ENCODE measurements around the gene MAFG. TPM values are rescaled to one million over a fixed set of nuclear protein-coding genes. Genes with fewer than 3 reads are reported as not detected.

The MAFG gene
- total RNA-seq, 2 experiments from 2014 or later: 22.7 to 33.6 TPM

DNA sequence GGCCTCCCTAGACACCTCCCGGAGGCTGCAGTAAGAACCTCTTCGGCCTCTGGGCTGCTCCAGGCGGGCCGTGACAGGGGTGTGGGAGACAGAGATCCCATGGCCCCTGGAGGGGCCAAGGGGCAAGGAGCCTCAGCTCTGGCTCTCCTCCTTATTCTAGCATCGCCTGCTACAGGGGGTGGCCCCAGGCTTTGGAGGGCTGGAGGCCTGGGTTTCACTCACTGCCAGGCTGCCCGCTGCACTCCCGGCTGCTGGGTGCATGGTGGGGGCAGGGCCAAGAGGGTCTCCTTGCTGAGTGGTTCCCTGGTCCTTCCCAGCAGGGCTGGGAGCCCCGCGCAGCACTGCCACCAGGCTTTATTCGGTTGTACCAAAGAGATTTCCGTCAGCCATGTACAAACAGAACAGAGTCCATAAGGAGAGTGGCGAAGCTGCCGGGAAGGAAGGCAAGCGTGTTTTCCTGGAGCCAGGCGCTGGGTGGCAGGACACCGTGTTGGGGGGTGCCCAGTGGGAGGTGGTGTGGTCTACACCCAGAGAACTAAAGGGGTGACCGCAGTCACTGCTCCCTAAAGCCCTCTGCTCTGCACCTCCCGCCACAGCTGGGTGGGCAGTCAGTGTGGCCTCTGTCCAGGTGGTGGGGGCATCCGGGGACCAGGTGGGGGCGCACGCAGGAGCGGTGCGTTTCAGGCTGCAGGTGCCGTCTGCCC, 23.5 kb downstream of the MAFG start:
- no peak overlapping the region for H3K4me3 ChIP-seq (ENCODE audit: low read depth, low read length, poor library complexity, severe bottlenecking)
- peaks cover 48% of the 10 kb centered on the region; the same call in 1 of the 2 replicates for H3K36me3 ChIP-seq (ENCODE audit: insufficient read depth, low read length)
- no peaks in the 10 kb centered on the region for H3K4me1 ChIP-seq (ENCODE audit: insufficient read depth, low read length, poor library complexity, severe bottlenecking)
- no peaks in the 10 kb centered on the region; the same call in 1 of the 2 replicates for H4K20me1 ChIP-seq (ENCODE audit: insufficient read depth, low read length)
- no peak overlapping the region for H2AFZ ChIP-seq (ENCODE audit: low read length)
- ChIA-PET POLR2A (no interaction called here), CTCF (ENCODE audit: unreplicated experiment) (no interaction called here)
- H3K9me2 ChIP-seq (ENCODE audit: insufficient read depth, low read length): no peaks in the 10 kb centered on the region
- no peaks in the 10 kb centered on the region for H3K9me3 ChIP-seq (ENCODE audit: low read length)
- TF ChIP-seq EZH2phosphoT487 (IDR thresholded peaks at IDR 0.05; ENCODE audit: borderline replicate concordance, low read depth, low read length): no peak
- TF ChIP-seq, protein P1, sequence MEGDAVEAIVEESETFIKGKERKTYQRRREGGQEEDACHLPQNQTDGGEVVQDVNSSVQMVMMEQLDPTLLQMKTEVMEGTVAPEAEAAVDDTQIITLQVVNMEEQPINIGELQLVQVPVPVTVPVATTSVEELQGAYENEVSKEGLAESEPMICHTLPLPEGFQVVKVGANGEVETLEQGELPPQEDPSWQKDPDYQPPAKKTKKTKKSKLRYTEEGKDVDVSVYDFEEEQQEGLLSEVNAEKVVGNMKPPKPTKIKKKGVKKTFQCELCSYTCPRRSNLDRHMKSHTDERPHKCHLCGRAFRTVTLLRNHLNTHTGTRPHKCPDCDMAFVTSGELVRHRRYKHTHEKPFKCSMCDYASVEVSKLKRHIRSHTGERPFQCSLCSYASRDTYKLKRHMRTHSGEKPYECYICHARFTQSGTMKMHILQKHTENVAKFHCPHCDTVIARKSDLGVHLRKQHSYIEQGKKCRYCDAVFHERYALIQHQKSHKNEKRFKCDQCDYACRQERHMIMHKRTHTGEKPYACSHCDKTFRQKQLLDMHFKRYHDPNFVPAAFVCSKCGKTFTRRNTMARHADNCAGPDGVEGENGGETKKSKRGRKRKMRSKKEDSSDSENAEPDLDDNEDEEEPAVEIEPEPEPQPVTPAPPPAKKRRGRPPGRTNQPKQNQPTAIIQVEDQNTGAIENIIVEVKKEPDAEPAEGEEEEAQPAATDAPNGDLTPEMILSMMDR (conservative IDR thresholded peaks at IDR 0.05; ENCODE audit: low read length): no peak
- no peak for DNase-seq (ENCODE audit: low spot score)
- intact Hi-C loops (cut with micrococcal nuclease; ENCODE audit: unreplicated experiment): no loop called here
- H3K4me2 ChIP-seq (ENCODE audit: low read length): no peak overlapping the region
- no peak overlapping the region for H3K27ac ChIP-seq (ENCODE audit: low read depth, low read length, poor library complexity, severe bottlenecking)
- no peaks in the 10 kb centered on the region for H3K79me2 ChIP-seq (ENCODE audit: insufficient read depth, low read depth, low read length)
- BruUV-seq (replicated peaks): no TSS peak

DNA sequence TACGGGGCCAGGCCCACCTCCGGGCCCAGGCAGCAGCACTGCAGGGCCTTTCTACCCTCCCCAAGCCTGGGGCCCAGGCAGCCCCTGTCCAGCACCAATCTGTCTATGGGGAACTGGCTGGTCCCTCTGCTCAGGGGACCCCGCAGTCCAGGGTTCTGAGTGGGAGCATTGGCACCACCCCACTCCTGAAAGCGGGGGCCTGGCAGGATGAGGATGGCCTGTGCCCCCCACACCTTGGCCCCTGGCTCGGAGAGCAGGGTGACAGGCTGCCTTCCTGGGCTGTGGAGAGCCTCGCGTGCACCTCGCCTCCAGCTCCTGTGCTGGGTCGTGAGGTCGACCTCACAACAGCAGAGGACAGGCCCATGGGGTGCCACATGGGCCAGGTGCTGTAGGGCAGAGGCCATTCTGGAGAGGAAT, 24.1 kb downstream of the MAFG start:
- H4K20me1 ChIP-seq (ENCODE audit: insufficient read depth, low read length): no peaks in the 10 kb centered on the region; the same call in 1 of the 2 replicates
- no peaks in the 10 kb centered on the region for H3K79me2 ChIP-seq (ENCODE audit: insufficient read depth, low read depth, low read length)
- no peak overlapping the region for H3K4me3 ChIP-seq (ENCODE audit: low read depth, low read length, poor library complexity, severe bottlenecking)
- peaks cover 48% of the 10 kb centered on the region; the same call in 1 of the 2 replicates for H3K36me3 ChIP-seq (ENCODE audit: insufficient read depth, low read length)
- no peak for DNase-seq (ENCODE audit: low spot score)
- no peaks in the 10 kb centered on the region for H3K9me3 ChIP-seq (ENCODE audit: low read length)
- intact Hi-C loops (cut with micrococcal nuclease; ENCODE audit: unreplicated experiment): no loop called here
- ChIA-PET POLR2A (no interaction called here), CTCF (ENCODE audit: unreplicated experiment) (no interaction called here)
- TF ChIP-seq EZH2phosphoT487 (IDR thresholded peaks at IDR 0.05; ENCODE audit: borderline replicate concordance, low read depth, low read length): no peak
- TF ChIP-seq, protein P1 (conservative IDR thresholded peaks at IDR 0.05; ENCODE audit: low read length): no peak
- no peaks in the 10 kb centered on the region for H3K9me2 ChIP-seq (ENCODE audit: insufficient read depth, low read length)
- H3K27ac ChIP-seq (ENCODE audit: low read depth, low read length, poor library complexity, severe bottlenecking): no peak overlapping the region
- no peaks in the 10 kb centered on the region for H3K4me1 ChIP-seq (ENCODE audit: insufficient read depth, low read length, poor library complexity, severe bottlenecking)
- no TSS peak for BruUV-seq (replicated peaks)
- no peak overlapping the region for H2AFZ ChIP-seq (ENCODE audit: low read length)
- H3K4me2 ChIP-seq (ENCODE audit: low read length): no peak overlapping the region

DNA sequence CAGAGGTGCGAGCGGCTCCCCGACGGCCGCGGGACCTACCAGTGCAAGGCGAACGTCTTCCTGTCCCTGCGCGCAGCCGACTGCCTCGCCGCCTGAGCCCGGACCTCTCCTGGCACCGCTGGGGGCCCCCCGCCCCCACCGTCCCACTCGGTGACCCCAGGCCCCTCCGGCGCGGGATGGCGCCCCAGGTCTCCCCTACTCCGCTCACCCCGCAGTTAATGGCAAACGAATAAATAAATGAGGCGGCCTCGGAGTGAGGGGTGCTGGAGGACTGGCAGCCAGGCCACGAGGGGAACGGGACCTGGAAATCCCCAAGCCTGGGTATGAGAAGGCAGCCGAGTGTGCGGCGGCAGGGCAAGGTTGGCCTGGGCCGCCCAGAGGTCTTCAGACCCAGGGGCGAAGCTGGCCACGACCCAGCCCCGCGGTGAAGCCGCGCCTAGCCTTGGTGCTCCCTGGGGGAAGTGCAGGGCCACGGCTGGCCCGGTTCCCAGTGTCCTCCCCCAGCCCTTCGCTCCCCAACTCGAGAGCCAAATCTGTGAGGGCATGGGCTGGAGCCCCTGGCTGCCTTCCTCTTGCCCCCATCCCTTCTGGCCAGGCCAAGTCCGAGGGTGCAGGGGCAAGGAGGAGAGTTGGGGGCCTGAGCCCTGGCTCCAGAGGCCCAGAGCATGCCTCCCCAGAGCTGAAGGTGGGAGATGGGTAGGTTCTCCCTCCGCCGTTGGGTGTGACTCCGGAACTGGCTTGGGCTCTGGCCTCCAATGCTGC, 24.7 kb downstream of the MAFG start:
- no peak overlapping the region for H2AFZ ChIP-seq (ENCODE audit: low read length)
- POLR2A ChIA-PET: no interaction called here
- BruUV-seq (replicated peaks): no TSS peak
- TF ChIP-seq, protein P1 (conservative IDR thresholded peaks at IDR 0.05; ENCODE audit: low read length): no peak
- no peak for TF ChIP-seq EZH2phosphoT487 (IDR thresholded peaks at IDR 0.05; ENCODE audit: borderline replicate concordance, low read depth, low read length)
- H3K4me3 ChIP-seq (ENCODE audit: low read depth, low read length, poor library complexity, severe bottlenecking): no peak overlapping the region
- H3K79me2 ChIP-seq (ENCODE audit: insufficient read depth, low read depth, low read length): no peaks in the 10 kb centered on the region
- H4K20me1 ChIP-seq (ENCODE audit: insufficient read depth, low read length): no peaks in the 10 kb centered on the region; the same call in 1 of the 2 replicates
- H3K27ac ChIP-seq (ENCODE audit: low read depth, low read length, poor library complexity, severe bottlenecking): no peak overlapping the region
- no peaks in the 10 kb centered on the region for H3K9me3 ChIP-seq (ENCODE audit: low read length)
- DNase-seq (ENCODE audit: low spot score): no peak
- intact Hi-C loops (cut with micrococcal nuclease; ENCODE audit: unreplicated experiment): no loop called here
- H3K4me1 ChIP-seq (ENCODE audit: insufficient read depth, low read length, poor library complexity, severe bottlenecking): no peaks in the 10 kb centered on the region
- no peak overlapping the region for H3K4me2 ChIP-seq (ENCODE audit: low read length)
- no peaks in the 10 kb centered on the region for H3K9me2 ChIP-seq (ENCODE audit: insufficient read depth, low read length)
- peaks cover 48% of the 10 kb centered on the region for H3K36me3 ChIP-seq (ENCODE audit: insufficient read depth, low read length)
- CTCF ChIA-PET (ENCODE audit: unreplicated experiment): no interaction called here

Measured in OCI-LY7 (cell line).